Measurements from ENCODE around the gene AURKB.
A peak's percentile ranks its signal among the peaks of the same experiment; 100 is the strongest.

DNA sequence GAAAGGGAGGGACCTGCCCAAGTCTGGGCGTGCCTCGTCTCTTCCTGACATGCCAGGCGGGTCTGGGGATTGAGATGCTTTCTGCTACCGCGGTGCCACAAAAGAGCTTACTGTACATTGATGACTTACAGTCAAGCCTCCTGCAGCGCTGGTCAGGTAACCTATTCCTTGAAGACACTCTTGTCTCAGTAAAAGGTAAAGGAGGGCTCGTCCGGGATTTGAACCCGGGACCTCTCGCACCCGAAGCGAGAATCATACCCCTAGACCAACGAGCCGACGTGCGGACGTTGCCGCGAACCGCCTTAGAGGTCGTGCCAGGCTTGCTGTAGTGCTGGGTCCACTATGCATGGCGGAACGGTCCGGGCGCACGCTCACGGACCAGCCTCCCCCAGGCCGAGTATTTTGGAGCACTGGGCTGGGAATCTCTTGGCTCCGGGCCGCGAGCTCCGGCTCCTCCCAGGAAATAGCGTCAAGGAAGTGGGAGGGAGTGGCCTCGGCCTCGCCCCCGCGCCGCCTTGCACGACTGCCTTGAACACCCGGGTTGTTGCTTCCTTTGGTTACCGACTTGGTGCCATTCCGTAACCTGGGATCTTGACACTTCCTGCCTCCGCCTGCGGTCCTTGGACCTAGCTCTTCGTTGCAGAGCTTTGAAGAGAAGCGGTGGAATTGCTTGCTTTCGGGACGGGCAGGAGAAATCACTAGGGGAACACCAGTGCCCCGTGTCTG lies 12.4 kb upstream of the AURKB start:
- TF ChIP-seq, protein P1, sequence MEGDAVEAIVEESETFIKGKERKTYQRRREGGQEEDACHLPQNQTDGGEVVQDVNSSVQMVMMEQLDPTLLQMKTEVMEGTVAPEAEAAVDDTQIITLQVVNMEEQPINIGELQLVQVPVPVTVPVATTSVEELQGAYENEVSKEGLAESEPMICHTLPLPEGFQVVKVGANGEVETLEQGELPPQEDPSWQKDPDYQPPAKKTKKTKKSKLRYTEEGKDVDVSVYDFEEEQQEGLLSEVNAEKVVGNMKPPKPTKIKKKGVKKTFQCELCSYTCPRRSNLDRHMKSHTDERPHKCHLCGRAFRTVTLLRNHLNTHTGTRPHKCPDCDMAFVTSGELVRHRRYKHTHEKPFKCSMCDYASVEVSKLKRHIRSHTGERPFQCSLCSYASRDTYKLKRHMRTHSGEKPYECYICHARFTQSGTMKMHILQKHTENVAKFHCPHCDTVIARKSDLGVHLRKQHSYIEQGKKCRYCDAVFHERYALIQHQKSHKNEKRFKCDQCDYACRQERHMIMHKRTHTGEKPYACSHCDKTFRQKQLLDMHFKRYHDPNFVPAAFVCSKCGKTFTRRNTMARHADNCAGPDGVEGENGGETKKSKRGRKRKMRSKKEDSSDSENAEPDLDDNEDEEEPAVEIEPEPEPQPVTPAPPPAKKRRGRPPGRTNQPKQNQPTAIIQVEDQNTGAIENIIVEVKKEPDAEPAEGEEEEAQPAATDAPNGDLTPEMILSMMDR (IDR thresholded peaks at IDR 0.05; ENCODE audit: low read depth, low read length), result no peak
- TF ChIP-seq, protein P2, sequence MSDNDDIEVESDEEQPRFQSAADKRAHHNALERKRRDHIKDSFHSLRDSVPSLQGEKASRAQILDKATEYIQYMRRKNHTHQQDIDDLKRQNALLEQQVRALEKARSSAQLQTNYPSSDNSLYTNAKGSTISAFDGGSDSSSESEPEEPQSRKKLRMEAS (IDR thresholded peaks at IDR 0.05; ENCODE audit: low read depth, low read length), result no peak; the same call in 1 of the 2 replicates
- TF ChIP-seq POLR2A (IDR thresholded peaks at IDR 0.05; ENCODE audit: extremely low read depth, insufficient read length), result peak; percentile 66

Data from NB4 (cell line).